NCI-H82 (cell line): ENCODE results near the gene PRAMEF6.
"Not testable (repeated sequence)": the region's sequence is repeated elsewhere in the genome, so short reads cannot be mapped to it uniquely, and the experiment has no call there.

ENCODE experiments used
- DNase-seq: peaks from one replicate; lab custom pipeline; 2025; lab: John Stamatoyannopoulos, UW

Gene PRAMEF6

GRCh38 chr1:12947480-12947879 lies at the start of gene PRAMEF6:
Gene PRAMEF6 (minus strand): TSS chr1:12947580. CDS start chr1:12942518, 5,062 bp downstream.
- DNase-seq: not testable (repeated sequence)

GRCh38 chr1:12924368-12924767 lies 23.0 kb downstream of the PRAMEF6 start:
- not testable (repeated sequence) for DNase-seq

GRCh38 chr1:12921749-12922148 lies 25.6 kb downstream of the PRAMEF6 start:
- DNase-seq: not testable (repeated sequence)

- not testable (repeated sequence) for DNase-seq
These were observed 31.1 kb downstream of the PRAMEF6 start, which contains the start of gene PRAMEF7 for GRCh38 chr1:12916310-12916709. Gene PRAMEF7 (plus strand): TSS chr1:12916610. CDS start chr1:12917693, 1,083 bp downstream.

- not testable (repeated sequence) for DNase-seq
These were observed 43.4 kb downstream of the PRAMEF6 start for GRCh38 chr1:12903793-12904572.

- not testable (repeated sequence) for DNase-seq
These were observed 48.2 kb downstream of the PRAMEF6 start for GRCh38 chr1:12899186-12899585.

- not testable (repeated sequence) for DNase-seq
These were observed 49.2 kb downstream of the PRAMEF6 start, which contains the start of gene PRAMEF10 for GRCh38 chr1:12898170-12898569. Gene PRAMEF10 (minus strand): TSS chr1:12898270. CDS start chr1:12895847, 2,423 bp downstream.
